NCI-H1092 (cell line): ENCODE measurements around the gene PTBP2.

Experiments
- DNase-seq: peaks from one replicate; lab custom pipeline; 2025; lab: John Stamatoyannopoulos, UW

The PTBP2 gene

GRCh38 chr1:96721416-96722160, at the start of gene PTBP2:
Gene PTBP2 (plus strand): TSS chr1:96721784. CDS start chr1:96721865, 81 bp downstream.
- DNase-seq, result peak; percentile 71

- no peak for DNase-seq
Measured at GRCh38 chr1:96674915-96675314, 46.7 kb upstream of the PTBP2 start.

GRCh38 chr1:96682056-96682455, 39.5 kb upstream of the PTBP2 start:
- no peak for DNase-seq

GRCh38 chr1:96683931-96684330, 37.7 kb upstream of the PTBP2 start:
- DNase-seq, result no peak

- DNase-seq, result no peak
Measured at GRCh38 chr1:96684744-96685143, 36.8 kb upstream of the PTBP2 start.

GRCh38 chr1:96688767-96689166, 32.8 kb upstream of the PTBP2 start:
- DNase-seq, result no peak

- DNase-seq, result no peak
Measured at GRCh38 chr1:96695954-96696353, 25.6 kb upstream of the PTBP2 start.

GRCh38 chr1:96698342-96698983, 23.1 kb upstream of the PTBP2 start:
- no peak for DNase-seq

GRCh38 chr1:96703186-96703585, 18.4 kb upstream of the PTBP2 start:
- no peak for DNase-seq

- no peak for DNase-seq
Measured at GRCh38 chr1:96707023-96707422, 14.6 kb upstream of the PTBP2 start.

GRCh38 chr1:96708482-96708881, 13.1 kb upstream of the PTBP2 start:
- DNase-seq, result no peak

GRCh38 chr1:96710708-96711477, 10.7 kb upstream of the PTBP2 start:
- DNase-seq, result no peak

- DNase-seq, result no peak
Measured at GRCh38 chr1:96713649-96714048, 7.9 kb upstream of the PTBP2 start.

- DNase-seq, result no peak
Measured at GRCh38 chr1:96714881-96715280, 6.7 kb upstream of the PTBP2 start.

- DNase-seq, result no peak
Measured at GRCh38 chr1:96715482-96715881, 6.1 kb upstream of the PTBP2 start.

GRCh38 chr1:96721053-96721415, 550 bp upstream of the PTBP2 start:
- peak; percentile 35 for DNase-seq

GRCh38 chr1:96722161-96722922, 758 bp downstream of the PTBP2 start:
- peak; percentile 37 for DNase-seq

GRCh38 chr1:96722958-96723357, 1.4 kb downstream of the PTBP2 start:
- DNase-seq, result no peak

GRCh38 chr1:96723377-96723776, 1.8 kb downstream of the PTBP2 start:
- no peak for DNase-seq

GRCh38 chr1:96723936-96724335, 2.4 kb downstream of the PTBP2 start:
- no peak for DNase-seq

- DNase-seq, result no peak
Measured at GRCh38 chr1:96727860-96728259, 6.3 kb downstream of the PTBP2 start.

GRCh38 chr1:96730574-96731298, 9.2 kb downstream of the PTBP2 start:
- no peak for DNase-seq
